Stimulated activated CD4-positive, alpha-beta T cell treated with anti-CD3 and anti-CD28 coated beads, Interleukin-4, amount 100 ng/mL, for 4 hours (primary cell): ENCODE results near the gene DLG5.

Source experiments
- DNase-seq, 2 experiments: peaks; one replicate each; pipeline ENCODE4 v3.0.0-alpha.2; 2020

Gene DLG5

DNA sequence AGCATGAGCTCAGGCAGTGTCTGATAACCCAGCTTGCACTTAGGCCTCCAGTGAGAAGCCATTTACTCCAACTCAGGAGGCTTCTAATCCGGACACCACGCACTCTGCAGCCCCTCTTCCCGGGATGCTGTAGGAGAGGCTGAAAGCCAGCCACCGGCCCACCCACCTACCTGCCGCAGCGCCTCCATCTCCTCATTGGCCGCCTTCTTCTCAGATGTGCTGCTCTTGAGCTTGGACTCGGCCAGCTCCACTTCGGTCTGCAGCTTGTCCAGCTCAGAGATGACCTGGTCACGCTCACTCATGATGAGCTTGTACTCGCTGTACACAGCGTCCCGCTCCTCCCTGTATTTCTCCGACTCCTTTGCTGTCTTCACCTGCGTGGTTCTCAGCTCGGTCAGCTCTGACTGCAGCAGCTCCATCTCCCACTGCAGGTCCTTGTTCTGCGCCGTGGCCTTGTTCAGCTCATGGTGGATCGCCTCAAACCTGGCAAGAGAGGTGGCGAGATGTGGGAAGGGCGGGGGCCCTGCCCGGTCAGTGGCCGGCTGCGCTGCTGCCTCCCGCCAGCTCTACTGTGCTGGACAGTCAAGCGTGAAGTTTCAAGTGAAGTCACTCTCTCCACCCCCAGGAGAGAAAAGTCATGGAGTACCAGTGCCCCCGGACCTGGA, 84.7 kb downstream of the DLG5 start:
- no peak for DNase-seq

GRCh38 chr10:77840636-77841035, 85.9 kb downstream of the DLG5 start:
- no peak for DNase-seq

- DNase-seq, result no peak
Measured at GRCh38 chr10:77837925-77838595, 88.5 kb downstream of the DLG5 start.

DNA sequence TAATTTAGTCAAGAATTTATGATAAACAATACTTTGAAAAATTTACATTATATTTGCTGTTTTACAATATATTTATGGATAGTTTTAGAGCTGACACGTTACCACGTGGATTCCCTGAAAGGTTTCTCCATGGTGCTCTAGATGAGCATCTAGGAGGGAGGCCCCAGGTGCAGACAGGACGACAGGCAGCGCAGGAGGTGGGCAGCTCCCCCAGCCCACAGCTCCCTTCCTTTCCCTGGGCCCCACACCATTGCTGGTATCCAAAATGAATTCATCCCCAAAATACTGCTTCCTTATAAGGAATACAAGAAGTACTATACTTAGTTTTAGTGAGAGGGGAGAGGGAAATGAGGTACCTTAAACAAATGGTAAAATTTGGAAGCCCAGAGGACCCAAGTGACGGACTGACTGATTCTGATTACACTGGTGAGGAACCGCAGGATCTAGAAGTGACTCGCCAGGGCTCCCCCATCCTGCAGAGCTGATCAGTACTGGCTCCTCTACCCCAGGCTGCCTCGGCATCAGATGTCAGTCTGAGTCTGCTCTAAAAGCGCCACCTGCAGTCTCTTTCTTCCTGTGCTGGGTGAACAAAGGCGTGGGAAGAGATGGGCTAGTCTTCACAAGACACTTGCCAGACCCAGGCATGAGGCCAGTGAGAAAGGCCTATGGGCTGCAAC, 89.2 kb downstream of the DLG5 start:
- peak; percentile 41 to 50 for DNase-seq

- peak; percentile 32 to 53 for DNase-seq
Measured at GRCh38 chr10:77836299-77836820, 90.2 kb downstream of the DLG5 start.

GRCh38 chr10:77835669-77836086, 90.9 kb downstream of the DLG5 start:
- DNase-seq, result no peak

GRCh38 chr10:77834943-77835668, 91.4 kb downstream of the DLG5 start:
- no peak for DNase-seq

GRCh38 chr10:77834540-77834939, 92.0 kb downstream of the DLG5 start:
- no peak for DNase-seq

DNA sequence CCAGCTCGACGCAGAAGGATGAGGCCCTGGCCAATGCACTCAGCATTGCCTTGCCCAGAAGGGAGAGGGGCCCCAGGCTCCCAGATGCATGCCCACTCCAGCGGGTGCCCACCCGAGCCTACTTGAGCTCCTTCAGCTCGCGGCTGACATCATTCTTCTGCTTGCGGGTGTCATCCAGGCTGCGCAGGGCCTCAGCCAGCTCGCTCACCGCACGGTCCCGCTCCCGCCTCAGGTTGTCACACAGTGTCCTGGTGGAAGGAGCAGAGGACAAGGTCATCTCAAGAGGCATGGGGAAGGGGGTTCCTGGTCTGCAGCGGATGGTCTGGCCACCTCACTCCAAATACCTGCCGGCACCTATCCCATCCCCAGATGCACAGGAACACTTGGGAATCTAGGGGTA, 92.8 kb downstream of the DLG5 start:
- no peak for DNase-seq

DNA sequence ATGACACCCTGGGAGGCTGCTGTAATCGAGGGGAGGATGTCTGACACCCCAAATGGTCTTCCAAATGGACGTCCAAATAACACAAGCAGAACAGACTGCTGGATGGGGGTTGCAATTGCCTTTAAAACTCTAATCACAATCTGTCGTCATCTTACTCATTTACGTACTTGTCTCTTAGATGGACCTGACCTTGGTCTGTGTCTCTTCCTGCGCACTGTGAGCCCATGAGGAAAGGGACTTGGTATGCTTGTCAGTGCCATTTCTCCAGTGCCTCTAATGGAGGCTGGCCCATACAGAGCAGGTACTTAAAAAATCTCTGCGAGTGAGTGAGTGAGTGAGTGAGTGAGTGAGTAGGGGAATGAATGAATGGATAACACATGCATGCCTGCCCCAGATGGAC, 93.3 kb downstream of the DLG5 start:
- no peak for DNase-seq

- no peak for DNase-seq
Measured at GRCh38 chr10:77832238-77832637, 94.3 kb downstream of the DLG5 start.

DNA sequence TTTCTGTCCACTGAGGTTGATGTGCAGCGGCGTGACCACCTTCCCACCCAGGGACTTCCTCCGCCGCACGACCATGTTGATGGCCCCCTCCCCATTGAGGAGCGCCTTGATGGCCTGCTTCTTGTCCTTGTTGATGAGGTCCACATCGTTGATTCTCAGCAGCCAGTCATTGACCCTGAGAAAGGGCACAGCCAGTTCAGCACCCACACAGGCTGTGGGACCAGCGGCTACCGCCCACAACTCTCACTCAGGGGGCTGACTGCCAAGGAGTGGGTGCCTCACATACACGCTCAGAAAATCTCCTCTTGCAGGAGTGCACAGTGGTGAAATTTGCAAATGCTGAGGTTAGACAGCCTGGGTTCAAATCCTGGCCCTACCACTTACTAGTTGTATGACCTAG, 97.2 kb downstream of the DLG5 start:
- no peak for DNase-seq

DNA sequence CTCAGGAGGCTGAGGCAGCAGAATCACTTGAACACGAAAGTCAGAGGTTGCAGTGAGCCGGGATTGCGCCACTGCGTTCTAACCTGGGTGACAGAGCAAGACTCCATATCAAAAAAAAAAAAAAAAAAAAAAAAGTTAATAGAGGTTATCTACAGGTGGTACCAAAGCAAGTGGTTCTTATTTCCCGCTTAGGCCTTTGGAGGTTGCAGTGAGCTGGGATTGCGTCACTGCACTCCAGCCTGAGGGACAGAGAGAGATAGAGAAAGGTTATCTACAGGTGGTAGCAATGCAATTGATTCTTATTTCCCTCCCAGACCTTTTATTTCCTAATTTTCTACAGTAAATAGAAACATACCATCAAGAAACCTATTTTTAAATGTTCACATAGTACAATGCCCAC, 98.2 kb downstream of the DLG5 start:
- DNase-seq, result no peak

DNA sequence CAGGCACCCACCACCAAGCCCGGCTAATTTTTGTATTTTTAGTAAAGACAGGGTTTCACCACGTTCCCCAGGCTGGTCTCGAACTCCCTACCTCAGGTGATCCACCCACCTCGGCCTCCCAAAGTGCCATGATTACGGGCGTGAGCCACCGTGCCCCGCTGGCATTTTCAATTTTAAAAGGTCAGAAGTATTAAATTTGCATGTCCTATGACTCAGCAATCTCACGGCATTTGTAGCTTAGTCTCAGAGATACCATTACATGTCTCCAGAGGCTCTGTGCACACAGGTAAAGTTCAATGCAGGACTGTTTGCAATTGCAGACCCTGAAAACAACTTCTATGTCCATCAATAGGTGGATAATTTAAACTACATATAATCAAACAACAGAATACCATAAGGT, 99.2 kb downstream of the DLG5 start:
- no peak for DNase-seq

GRCh38 chr10:77825965-77826364, 100.6 kb downstream of the DLG5 start:
- no peak for DNase-seq

- no peak for DNase-seq
Measured at GRCh38 chr10:77824908-77825307, 101.6 kb downstream of the DLG5 start.

DNA sequence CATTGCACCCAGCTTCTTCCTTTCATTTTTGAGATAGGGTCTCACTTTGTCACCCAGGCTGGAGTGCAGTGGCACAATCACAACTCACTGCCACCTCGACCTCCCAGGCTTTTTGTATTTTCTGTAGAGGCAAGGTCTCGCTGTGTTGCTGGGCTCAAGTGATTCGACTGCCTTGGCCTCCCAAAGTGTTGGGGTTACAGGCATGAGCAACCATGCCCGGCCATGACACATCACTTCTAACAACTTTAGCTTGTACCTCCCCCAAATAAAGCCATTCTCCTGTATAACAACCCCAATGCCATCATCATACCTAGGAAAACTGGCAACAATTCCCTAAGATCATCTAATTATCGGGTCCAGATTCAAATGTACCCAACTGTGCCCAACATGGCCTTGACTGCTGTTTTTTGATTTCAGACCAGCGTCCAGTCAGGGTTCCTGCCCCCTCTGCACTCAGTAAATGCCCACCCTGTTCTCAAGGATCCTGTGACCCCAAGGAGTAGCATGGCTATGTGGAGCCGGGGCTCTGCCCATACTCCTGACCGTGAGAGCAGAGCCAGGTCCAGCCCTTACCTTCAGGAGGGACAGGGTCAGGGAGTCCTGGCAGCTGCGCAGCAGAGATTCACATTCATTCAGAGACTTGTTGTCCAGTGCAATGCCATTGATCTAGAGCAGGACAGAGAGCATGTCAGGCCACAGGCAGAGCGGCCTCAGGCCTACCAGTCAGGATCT, 102.6 kb downstream of the DLG5 start:
- no peak for DNase-seq

GRCh38 chr10:77821551-77821950, 105.0 kb downstream of the DLG5 start:
- DNase-seq, result no peak

GRCh38 chr10:77821036-77821435, 105.5 kb downstream of the DLG5 start:
- no peak for DNase-seq

DNA sequence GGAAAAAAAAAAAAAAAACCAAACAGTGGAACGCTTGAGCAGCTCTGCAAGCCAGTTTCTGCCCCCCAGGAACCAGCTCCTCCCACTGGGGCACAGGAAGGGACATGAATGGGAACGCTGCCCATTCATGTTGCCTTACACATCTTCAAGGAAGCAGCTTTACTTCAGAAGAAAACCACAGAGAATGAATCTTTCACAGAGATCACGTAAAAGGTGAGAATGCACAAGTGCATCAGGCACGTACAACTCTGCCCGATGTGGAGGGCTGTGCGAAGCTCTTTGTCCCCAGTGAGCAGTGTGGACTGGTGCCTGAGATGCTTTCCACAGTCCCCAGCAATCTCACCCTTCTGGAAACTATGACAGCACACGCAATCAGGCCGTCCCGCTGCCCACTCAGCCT, 106.2 kb downstream of the DLG5 start:
- no peak for DNase-seq

DNA sequence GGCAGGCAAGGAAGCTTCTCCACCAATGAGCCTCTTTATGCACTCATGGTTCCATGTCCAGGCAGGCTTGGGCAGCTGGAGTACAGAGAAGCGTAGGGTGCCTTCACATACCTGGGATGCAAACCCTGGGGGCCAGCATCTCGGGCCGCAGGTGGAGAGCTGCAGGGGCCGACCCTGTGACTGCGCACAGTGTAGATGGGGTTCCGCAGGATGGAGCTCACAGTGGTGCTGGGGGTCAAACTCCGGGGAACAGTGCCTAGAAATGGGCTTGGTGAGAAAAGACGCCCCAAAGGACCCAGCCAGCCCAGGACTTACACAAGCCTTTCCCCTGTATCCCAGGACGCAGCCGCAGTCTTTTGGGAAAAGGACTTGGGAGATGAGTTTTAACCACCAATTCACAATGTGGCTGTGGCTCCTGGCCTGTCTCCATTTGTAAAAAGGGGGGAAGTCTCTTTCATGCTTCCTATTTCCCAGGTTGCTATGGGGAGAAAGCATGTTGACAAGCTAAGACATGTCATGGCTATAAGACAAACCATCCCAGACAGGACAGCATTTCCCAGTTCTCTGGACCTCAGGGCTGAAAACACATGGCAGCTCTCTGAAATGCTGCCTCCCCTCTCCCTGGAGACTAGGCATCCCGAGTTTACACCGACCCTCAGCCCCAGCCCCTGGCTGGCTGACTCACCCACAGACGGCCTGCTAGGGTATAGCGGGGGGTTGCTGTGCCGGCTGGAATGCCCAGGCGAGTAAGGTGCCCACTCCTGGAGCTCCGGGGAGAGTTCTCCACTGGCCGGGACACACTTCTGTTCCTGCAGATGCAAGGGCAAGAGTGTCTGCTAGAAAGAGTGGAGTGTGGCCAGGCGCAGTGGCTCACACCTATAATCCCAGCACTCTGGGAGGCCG, 107.1 kb downstream of the DLG5 start:
- DNase-seq, result no peak

DNA sequence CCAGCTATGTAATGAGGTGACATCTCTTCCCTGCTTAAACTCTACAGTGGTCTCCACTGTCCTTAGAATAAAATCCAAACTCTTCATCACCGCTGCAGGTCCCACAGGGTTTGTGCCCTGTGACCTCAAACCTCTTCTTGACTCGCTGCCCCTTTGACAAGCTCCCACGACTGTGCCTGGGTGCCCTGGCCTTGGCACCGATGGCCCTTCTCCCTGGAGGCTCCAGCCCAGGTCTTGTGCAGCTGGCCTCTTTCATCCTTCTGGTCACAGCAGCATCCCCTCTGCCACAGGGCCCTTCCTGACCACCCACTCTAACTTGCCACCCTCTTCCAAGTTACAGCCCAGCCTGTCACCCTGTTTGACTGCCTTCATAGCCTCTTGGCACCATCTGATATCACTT, 108.2 kb downstream of the DLG5 start:
- no peak for DNase-seq
